Measurements from ENCODE around the gene VWF. TPM values are rescaled to one million over a fixed set of nuclear protein-coding genes. Genes with fewer than 3 reads are reported as not detected.

VWF gene
- total RNA-seq, 2 donors from 2014 or later = 248 to 476 TPM

DNA sequence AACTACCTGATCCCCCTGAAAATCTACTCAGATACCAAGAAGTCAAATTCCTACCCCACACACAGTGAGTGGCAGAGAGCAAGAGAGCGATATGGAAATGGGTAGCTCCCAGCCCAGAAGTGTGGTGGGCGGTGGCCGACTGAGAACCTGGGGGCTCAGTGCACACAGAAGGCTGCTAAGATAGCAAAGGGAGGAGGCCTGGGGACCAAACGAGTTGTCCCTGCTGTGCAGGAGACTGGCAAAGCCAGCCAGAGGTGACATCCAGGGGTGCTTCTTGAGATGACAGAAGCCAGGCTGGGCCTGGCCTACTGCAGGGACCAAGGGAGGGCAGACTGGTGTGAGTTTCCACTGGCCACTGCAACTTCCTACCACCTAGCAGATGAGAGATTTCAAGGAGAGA lies 52.9 kb downstream of the VWF start:
- Histone ChIP-seq H3K4me1 (ENCODE audit: control insufficient read depth, insufficient read depth, low read length) (no peaks in the 10 kb centered on the region), H3K27ac (ENCODE audit: low read depth, low read length) (no peak overlapping the region), H3K36me3 (ENCODE audit: control insufficient read depth, insufficient read depth, low read length) (peaks cover 43% of the 10 kb centered on the region), H3K4me3 (ENCODE audit: low read length) (no peak overlapping the region), H3K27me3 (ENCODE audit: control insufficient read depth, insufficient read depth, low read length, poor library complexity, severe bottlenecking) (no peaks in the 10 kb centered on the region), H3K9me3 (ENCODE audit: control insufficient read depth, low read length) (no peaks in the 10 kb centered on the region), H3K9ac (ENCODE audit: extremely low read depth, low read length, poor library complexity, severe bottlenecking) (no peak overlapping the region)
- TF ChIP-seq, protein P1, sequence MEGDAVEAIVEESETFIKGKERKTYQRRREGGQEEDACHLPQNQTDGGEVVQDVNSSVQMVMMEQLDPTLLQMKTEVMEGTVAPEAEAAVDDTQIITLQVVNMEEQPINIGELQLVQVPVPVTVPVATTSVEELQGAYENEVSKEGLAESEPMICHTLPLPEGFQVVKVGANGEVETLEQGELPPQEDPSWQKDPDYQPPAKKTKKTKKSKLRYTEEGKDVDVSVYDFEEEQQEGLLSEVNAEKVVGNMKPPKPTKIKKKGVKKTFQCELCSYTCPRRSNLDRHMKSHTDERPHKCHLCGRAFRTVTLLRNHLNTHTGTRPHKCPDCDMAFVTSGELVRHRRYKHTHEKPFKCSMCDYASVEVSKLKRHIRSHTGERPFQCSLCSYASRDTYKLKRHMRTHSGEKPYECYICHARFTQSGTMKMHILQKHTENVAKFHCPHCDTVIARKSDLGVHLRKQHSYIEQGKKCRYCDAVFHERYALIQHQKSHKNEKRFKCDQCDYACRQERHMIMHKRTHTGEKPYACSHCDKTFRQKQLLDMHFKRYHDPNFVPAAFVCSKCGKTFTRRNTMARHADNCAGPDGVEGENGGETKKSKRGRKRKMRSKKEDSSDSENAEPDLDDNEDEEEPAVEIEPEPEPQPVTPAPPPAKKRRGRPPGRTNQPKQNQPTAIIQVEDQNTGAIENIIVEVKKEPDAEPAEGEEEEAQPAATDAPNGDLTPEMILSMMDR (conservative IDR thresholded peaks at IDR 0.05) = no peak
- Mint-ChIP-seq H3K4me1 (peaks cover 20% of the 10 kb centered on the region), H3K27ac (no peak overlapping the region), H3K4me3 (no peak overlapping the region), H3K36me3 (ENCODE audit: low read depth) (peaks cover 91% of the 10 kb centered on the region), H3K9me3 (no peaks in the 10 kb centered on the region), H3K27me3 (ENCODE audit: insufficient read depth) (no peaks in the 10 kb centered on the region)
- DNase-seq = no peak
- 80 to 96% methylated on average over 3 to 4 of the region's 4 CpGs for WGBS, 2 experiments (ENCODE audit: insufficient coverage in 1 of 2, insufficient read length in 1 of 2)

GRCh38 chr12:6070472-6071257 lies 53.8 kb downstream of the VWF start:
- Mint-ChIP-seq H3K4me3 (no peak overlapping the region), H3K27me3 (ENCODE audit: insufficient read depth) (no peaks in the 10 kb centered on the region), H3K9me3 (no peaks in the 10 kb centered on the region), H3K36me3 (ENCODE audit: low read depth) (peaks cover 91% of the 10 kb centered on the region), H3K4me1 (peaks cover 20% of the 10 kb centered on the region), H3K27ac (no peak overlapping the region)
- TF ChIP-seq, protein P1 (conservative IDR thresholded peaks at IDR 0.05) = no peak
- no peak overlapping the region for H3K4me3 ChIP-seq (ENCODE audit: low read length)
- H3K9ac ChIP-seq (ENCODE audit: extremely low read depth, low read length, poor library complexity, severe bottlenecking) = no peak overlapping the region
- peaks cover 40% of the 10 kb centered on the region for H3K36me3 ChIP-seq (ENCODE audit: control insufficient read depth, insufficient read depth, low read length)
- H3K27ac ChIP-seq (ENCODE audit: low read depth, low read length) = no peak overlapping the region
- no peaks in the 10 kb centered on the region for H3K27me3 ChIP-seq (ENCODE audit: control insufficient read depth, insufficient read depth, low read length, poor library complexity, severe bottlenecking)
- no peaks in the 10 kb centered on the region for H3K4me1 ChIP-seq (ENCODE audit: control insufficient read depth, insufficient read depth, low read length)
- 90 to 91% methylated on average over 11 of the region's 11 CpGs for WGBS, 2 experiments (ENCODE audit: insufficient coverage in 1 of 2, insufficient read length in 1 of 2)
- peak; percentile 85 for DNase-seq
- H3K9me3 ChIP-seq (ENCODE audit: control insufficient read depth, low read length) = no peaks in the 10 kb centered on the region

DNA sequence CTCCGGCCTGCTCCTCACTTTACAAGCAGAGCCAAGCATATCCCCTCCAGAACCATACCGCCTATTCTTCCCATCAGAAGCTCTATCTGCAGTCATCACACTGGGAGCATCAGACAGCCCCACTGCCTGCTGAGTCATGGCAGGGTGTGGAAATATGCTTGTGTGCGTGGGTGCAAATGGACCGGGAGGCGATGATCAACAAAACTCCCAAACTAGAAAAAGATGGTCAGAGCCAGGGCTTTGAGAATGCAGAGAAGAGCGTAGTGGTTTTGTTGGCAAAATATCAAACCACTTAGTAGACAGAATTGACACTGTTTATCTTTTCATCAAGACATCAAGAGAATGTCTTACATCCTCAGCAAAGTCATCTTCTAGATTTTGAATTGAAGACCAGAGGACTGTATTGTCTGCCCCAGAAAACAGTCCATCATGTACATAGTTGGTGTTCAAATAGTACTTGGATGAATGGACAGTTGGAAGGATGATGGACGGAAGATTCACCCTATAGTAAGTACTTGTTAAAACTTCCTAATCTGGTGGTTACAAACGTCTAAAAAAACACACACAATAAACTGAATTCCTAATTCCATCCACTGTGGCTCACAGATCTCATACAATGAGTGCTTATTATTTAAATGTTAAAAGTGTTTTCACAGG lies 54.9 kb downstream of the VWF start:
- TF ChIP-seq, protein P1 (conservative IDR thresholded peaks at IDR 0.05) = no peak
- 96 to 100% methylated on average over 2 to 7 of the region's 8 CpGs for WGBS, 2 experiments (ENCODE audit: insufficient coverage in 1 of 2, insufficient read length in 1 of 2)
- H3K27me3 ChIP-seq (ENCODE audit: control insufficient read depth, insufficient read depth, low read length, poor library complexity, severe bottlenecking) = no peaks in the 10 kb centered on the region
- Mint-ChIP-seq H3K27ac (no peak overlapping the region), H3K36me3 (ENCODE audit: low read depth) (peaks cover 89% of the 10 kb centered on the region), H3K9me3 (no peaks in the 10 kb centered on the region), H3K27me3 (ENCODE audit: insufficient read depth) (no peaks in the 10 kb centered on the region), H3K4me1 (peaks cover 20% of the 10 kb centered on the region), H3K4me3 (no peak overlapping the region)
- no peak overlapping the region for H3K9ac ChIP-seq (ENCODE audit: extremely low read depth, low read length, poor library complexity, severe bottlenecking)
- no peak overlapping the region for H3K27ac ChIP-seq (ENCODE audit: low read depth, low read length)
- H3K36me3 ChIP-seq (ENCODE audit: control insufficient read depth, insufficient read depth, low read length) = peaks cover 48% of the 10 kb centered on the region
- DNase-seq = no peak
- no peaks in the 10 kb centered on the region for H3K9me3 ChIP-seq (ENCODE audit: control insufficient read depth, low read length)
- no peak overlapping the region for H3K4me3 ChIP-seq (ENCODE audit: low read length)
- H3K4me1 ChIP-seq (ENCODE audit: control insufficient read depth, insufficient read depth, low read length) = no peaks in the 10 kb centered on the region
